OCI-LY3 (cell line): ENCODE measurements around the gene CTBP2.

Source experiments
- EZH2phosphoT487 ChIP-seq: fragments of 200-600 bp; shearing (Covaris generic); IDR thresholded peaks from 2 replicates; pipeline ENCODE4 v1.6.1; 2018; ENCODE audit warnings: antibody characterized with exemption, mixed run types, low read depth
- TF ChIP-seq, protein P1 (sequence below): fragments of 200-600, 300-600 bp; sonication (generic); IDR thresholded peaks from 2 replicates; pipeline ENCODE4 v1.5.1; 2014; ENCODE audit warnings: antibody characterized with exemption, low read length, low read depth

DNA sequence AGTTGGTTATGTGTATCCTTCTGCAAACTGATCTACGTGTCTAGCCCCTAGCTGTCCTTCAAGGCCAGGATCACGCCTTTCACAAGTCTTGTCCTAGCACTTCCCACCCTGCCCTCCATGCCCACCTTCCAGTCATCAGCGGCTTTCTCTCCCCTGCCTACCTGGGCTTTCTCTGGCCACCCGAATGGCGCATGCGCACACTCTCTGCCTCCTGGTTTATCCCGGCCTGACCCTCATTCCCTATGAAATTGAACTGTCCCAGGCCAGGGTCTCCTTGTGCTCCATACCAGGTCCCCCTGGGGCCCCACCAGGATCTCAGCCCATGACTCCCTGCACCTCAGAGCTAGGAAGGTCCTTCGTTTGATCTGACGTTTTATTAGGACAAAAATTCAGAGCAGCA is 31.6 kb upstream of the CTBP2 start:
- TF ChIP-seq EZH2phosphoT487 = no peak
- TF ChIP-seq, protein P1, sequence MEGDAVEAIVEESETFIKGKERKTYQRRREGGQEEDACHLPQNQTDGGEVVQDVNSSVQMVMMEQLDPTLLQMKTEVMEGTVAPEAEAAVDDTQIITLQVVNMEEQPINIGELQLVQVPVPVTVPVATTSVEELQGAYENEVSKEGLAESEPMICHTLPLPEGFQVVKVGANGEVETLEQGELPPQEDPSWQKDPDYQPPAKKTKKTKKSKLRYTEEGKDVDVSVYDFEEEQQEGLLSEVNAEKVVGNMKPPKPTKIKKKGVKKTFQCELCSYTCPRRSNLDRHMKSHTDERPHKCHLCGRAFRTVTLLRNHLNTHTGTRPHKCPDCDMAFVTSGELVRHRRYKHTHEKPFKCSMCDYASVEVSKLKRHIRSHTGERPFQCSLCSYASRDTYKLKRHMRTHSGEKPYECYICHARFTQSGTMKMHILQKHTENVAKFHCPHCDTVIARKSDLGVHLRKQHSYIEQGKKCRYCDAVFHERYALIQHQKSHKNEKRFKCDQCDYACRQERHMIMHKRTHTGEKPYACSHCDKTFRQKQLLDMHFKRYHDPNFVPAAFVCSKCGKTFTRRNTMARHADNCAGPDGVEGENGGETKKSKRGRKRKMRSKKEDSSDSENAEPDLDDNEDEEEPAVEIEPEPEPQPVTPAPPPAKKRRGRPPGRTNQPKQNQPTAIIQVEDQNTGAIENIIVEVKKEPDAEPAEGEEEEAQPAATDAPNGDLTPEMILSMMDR = no peak
